GM21381 (cell line): ENCODE data around the gene PSPH.
"Not testable (repeated sequence)": the region's sequence is repeated elsewhere in the genome, so short reads cannot be mapped to it uniquely, and the experiment has no call there.

ENCODE experiments used
- ATAC-seq: cut with Tn5 transposase; IDR thresholded peaks from one replicate; pipeline ENCODE4 v1.9.1; 2021; ENCODE audit warnings: mild to moderate bottlenecking, moderate library complexity; ENCODE audit not compliant: unreplicated experiment

The PSPH gene

DNA sequence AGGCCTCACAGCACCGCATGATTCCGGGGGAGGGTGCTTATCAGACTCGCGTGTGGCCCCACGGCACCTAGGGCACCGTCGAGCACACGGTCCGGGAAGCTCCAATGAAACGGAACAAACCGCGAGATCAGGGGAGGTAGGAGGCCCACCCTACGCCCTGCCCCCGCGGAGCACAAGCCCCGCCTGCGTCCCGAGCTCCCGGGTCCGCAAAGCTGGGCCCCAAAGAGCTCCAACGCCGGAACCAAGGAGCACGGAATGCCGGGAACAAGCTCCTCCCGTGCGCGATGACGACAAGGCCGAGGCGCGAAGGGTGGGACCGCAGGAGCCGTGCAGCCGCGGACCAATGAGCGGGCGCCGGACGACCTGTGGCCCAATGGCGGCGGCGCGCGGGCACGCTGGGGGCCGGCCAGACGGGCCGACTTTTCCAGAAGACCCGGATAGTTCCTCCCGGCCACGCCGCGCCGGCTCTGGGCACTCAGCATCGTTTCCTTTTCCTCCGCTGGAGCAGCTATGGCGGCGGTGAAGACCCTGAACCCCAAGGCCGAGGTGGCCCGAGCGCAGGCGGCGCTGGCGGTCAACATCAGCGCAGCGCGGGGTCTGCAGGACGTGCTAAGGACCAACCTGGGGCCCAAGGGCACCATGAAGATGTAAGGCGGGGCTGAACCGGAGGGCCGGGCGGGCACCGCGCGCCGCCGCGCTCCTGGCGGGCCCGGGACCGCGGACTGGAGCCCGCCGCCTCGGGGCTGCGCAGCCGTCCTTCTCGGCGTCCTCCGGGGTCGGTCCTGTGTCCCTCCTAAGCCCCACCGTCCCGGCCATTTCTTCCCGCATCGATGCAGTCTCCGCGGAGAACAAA, at the start of gene PSPH, which contains the start of gene CCT6A:
PSPH (minus strand) TSS at position 106 of the 853 bp plus-strand sequence. CDS start 30,232 bp downstream, outside the sequence.
CCT6A (plus strand) TSS at position 427 of the 853 bp plus-strand sequence; CDS start at position 511, 84 bp downstream.
- peak; percentile 96 for ATAC-seq

GRCh38 chr7:56099653-56100052, 48.4 kb upstream of the PSPH start:
- no peak for ATAC-seq

DNA sequence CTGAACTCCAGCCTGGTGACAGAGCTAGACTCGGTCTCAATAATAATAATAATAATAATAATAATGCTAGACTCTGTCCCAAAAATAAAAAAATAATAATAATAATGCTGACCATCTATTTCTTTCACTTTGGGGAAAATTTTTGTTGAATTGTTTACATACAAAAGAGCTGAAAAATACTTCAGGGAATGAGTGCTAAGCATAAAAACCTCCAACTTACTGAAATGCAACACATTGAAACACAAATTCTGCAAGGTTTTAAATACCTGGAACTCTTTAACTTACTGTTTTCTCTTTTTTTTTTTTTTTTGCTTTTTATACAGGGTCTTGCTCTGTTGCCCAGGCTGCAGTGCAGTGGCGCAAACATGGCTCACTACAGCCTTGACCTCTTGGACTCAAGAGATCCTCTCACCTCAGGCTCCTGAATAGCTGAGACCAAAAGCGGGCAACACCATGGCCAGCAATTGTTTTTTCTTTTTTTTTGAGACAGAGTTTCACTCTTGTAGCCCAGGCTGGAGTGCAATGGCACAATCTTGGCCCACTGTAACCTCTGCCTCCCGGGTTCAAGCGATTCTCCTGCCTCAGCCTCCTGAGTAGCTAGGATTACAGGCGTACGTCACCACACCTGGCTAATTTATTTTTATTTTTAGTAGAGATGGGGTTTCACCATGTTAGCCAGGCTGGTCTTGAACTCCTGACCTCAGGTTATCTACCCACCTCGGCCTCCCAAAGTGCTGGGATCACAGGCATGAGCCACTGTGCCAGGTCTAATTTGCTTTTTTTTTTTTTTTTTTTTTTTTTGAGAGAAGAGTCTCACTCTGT, 47.2 kb upstream of the PSPH start:
- ATAC-seq: not testable (repeated sequence)

GRCh38 chr7:56097700-56098099, 46.5 kb upstream of the PSPH start:
- no peak for ATAC-seq

- ATAC-seq: no peak
These were observed 41.7 kb upstream of the PSPH start, which contains the start of gene PHKG1 for GRCh38 chr7:56092789-56093531. Gene PHKG1 (minus strand): TSS chr7:56092952. CDS start chr7:56088941, 4,011 bp downstream.

DNA sequence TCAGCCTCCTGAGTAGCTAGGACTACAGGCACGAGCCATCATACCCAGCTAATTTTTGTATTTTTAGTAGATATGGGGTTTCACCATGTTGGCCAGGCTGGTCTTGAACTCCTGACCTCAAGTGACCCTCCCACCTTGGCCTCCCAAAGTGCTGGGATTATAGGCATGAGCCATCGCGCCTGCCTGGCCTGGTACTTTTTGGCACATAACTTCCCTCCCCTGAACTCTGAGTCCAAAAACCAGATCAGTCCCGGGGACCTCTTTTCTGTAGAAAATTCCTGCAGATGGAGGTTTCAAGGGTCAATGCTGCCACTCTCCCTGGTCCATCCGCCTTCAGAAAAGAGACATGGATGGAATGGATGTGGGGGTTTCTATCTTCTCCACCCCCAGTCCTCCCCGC, 41.1 kb upstream of the PSPH start:
- ATAC-seq: not testable (repeated sequence)

DNA sequence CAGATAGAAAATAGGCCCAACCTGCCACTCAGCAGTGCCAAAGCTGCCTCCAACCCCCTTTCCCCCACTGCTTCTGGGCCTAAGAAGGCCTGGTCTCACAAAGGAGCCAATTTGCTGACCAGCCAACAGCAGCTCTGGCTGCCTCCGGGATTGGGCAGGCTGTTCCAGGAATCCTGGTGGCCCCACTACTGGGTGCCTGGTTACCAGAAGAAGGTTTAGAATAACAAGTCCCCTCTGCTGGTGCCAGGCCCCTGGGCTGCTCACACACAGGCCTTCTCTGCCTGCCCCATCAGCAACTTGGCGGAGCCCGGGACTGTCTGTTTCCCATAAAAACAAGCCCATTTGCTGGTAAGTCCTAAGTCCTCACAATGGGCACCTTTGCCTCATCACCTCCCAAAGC, 40.3 kb upstream of the PSPH start:
- no peak for ATAC-seq

DNA sequence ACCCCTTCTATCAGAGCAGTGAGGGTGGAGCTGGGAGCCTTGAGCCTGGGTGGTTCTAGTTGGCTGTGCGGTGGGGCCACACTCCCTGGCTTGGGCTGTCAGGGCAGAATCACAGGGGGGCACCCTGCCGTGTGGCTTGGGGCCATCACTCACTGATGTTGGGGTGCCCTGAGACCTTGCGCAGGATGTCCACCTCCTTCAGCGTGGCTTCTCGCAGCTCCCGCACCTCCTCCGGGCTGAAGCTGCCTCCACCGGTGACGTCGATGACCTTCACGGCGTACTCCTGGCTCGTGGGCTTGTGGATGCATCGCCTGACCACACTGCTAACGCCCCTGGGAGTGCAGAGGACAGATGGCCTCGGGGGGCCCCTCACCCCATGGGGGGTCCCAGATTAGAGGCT, 36.2 kb upstream of the PSPH start:
- no peak for ATAC-seq

DNA sequence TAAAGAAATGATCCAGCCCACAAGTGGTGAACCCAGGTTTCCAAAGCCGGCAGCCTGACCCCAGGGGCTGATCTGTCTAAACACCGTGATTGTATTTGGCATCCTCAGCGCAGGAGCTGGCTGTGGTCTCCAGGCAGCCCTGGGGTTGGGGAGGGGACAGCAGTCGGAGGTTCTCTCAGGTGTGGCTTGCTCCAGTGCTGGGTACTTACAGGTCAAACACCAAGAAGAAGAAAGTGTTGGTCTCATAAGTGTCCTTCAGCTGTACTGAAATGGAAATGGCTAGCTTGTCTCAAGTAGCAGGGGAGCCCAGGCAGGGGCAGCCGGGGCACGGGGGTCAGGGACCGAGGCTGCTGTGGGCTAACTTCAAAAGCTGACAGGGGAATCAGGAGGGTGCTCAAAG, 35.5 kb upstream of the PSPH start:
- no peak for ATAC-seq

GRCh38 chr7:56083150-56083785, 32.0 kb upstream of the PSPH start:
- ATAC-seq: no peak

- ATAC-seq: no peak
These were observed 30.5 kb upstream of the PSPH start for GRCh38 chr7:56081626-56082340.

GRCh38 chr7:56080726-56081435, 29.6 kb upstream of the PSPH start:
- ATAC-seq: not testable (repeated sequence)

GRCh38 chr7:56079450-56080185, 28.4 kb upstream of the PSPH start:
- ATAC-seq: no peak

GRCh38 chr7:56078196-56078595, 27.0 kb upstream of the PSPH start:
- no peak for ATAC-seq

DNA sequence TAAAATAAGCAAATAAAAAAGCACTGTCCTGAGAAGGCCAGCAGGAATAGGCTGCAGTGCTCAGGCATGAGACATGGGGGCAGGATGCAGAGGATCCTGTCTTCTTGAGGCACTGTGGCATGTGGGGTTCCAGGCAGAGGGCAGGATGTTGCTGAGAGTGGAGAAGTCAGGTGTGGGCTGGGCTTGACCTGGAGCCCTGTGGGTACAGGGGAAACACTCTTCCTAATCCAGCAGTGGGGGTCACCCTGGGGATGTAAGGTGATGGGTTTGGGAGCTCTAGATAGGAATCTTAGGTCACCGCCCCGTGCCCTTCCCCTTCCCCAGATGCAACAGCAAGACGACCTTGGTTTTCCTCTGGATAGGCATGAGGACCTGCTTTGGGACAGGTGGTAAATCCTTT, 26.4 kb upstream of the PSPH start:
- no peak for ATAC-seq

- peak; percentile 91 for ATAC-seq
These were observed 23.1 kb upstream of the PSPH start for GRCh38 chr7:56074371-56074791.

- not testable (repeated sequence) for ATAC-seq
These were observed 15.1 kb upstream of the PSPH start for GRCh38 chr7:56066376-56066775.

DNA sequence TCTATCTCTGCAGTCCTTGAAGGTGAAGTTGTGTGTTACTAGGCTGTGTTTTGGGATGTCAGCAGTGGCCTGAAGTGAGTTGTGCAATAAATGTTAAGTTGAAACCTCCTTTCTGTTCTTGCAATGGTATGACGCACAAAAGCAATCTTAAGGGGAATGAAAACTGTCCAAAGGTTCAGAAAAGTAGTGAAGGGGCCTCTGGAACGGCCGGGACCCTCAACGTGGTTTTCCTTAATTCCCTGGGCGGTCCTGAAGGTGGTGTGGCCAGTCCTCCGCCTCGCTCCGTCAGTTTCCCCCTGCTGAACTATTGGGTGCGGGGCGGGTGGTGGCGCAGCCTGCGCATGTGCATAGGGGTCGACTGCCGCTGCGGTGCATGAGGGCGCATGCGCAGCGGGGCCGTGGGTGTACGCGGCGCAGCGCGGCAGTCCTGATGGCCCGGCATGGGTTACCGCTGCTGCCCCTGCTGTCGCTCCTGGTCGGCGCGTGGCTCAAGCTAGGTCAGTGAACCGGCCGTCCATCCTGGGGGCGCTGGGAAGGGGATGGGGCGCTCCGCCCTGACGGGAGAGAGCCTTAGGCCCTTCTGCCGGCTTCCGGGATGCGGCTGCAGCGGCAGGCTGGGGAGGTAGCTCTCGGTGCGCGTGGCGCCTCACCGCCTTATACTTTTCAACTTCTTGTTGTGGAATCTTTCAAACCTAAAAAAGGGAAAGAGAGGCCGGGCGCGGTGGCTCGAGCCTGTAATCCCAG, 12.8 kb upstream of the PSPH start, which contains the start of gene SUMF2:
SUMF2 (plus strand) TSS at position 405 of the 744 bp plus-strand sequence; CDS start at position 431, 26 bp downstream.
- ATAC-seq: peak; percentile 93
